Measurements from ENCODE around the gene WDR74. TPM values are rescaled to one million over a fixed set of nuclear protein-coding genes. Genes with fewer than 3 reads are reported as not detected.
"Not testable (repeated sequence)": the region's sequence is repeated elsewhere in the genome, so short reads cannot be mapped to it uniquely, and the experiment has no call there.

Gene WDR74
- total RNA-seq, 1 experiment from 2014 or later = 222 TPM

DNA sequence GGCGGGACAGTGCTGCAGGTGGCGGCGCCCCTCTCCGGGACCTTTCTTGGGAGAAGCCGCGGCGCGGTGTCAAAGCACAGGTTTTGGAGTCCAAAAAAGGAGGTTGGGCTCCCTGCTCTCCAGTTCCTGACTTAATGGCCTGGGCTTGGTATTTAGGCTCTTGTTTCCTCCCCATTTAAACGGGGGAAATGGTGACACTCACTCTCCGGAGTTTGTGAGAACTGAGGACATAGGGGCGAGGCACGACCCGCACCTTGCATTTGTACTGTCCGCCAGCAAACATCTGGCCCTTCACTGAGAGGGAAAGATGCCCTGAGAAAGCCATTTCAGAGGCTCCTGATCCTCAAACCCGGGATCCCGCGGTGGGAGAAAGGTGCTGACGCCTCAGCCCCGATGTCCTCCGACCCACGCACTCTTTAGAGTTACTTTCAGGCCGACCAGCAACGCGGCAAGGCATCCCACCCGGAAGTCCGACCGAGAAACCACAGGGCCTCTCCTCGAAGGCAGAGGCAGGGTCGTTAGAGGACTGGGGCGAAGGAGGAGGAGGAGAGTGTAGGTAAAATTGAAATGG lies 2.9 kb upstream of the WDR74 start:
- peaks cover 6% of the 10 kb centered on the region for H3K4me1 ChIP-seq (ENCODE audit: insufficient read depth, low read length)
- CTCF ChIA-PET = no interaction called here
- TSS peak; percentile 65 for BruUV-seq (replicated peaks)
- POLR2A ChIA-PET (ENCODE audit: unreplicated experiment) = interaction anchor here (0.6 to 1.7 kb wide), 3 partner anchors 14 to 251 kb away, joined by 3 to 23 read pairs (median 3); partner anchors contain the start of gene TUT1
- H3K36me3 ChIP-seq (ENCODE audit: low read depth, low read length) = no peaks in the 10 kb centered on the region; the same call in 1 of the 2 replicates
- TF ChIP-seq EZH2 (IDR thresholded peaks at IDR 0.05; ENCODE audit: low read length, unreplicated experiment) = no peak
- TF ChIP-seq CTCF (conservative IDR thresholded peaks at IDR 0.05; ENCODE audit: low read depth, low read length) = no peak
- no peak for TF ChIP-seq EZH2phosphoT487 (IDR thresholded peaks at IDR 0.05; ENCODE audit: borderline replicate concordance, low read length)
- H3K27ac ChIP-seq (ENCODE audit: low read length) = peak overlapping the region; percentile 90
- intact Hi-C loops (cut with micrococcal nuclease) = no loop called here
- H3K27me3 ChIP-seq (ENCODE audit: low read length) = no peaks in the 10 kb centered on the region
- peak overlapping the region; percentile 88 for H3K4me2 ChIP-seq (ENCODE audit: low read length)
- H3K9me2 ChIP-seq (replicated peaks; ENCODE audit: low read length) = no peaks in the 10 kb centered on the region
- no peaks in the 10 kb centered on the region for H3K9me3 ChIP-seq (ENCODE audit: low read length)
- peak overlapping the region; percentile 64 for H3K4me3 ChIP-seq (ENCODE audit: low read length)
- peak overlapping the region; percentile 77 for H3K9ac ChIP-seq (ENCODE audit: low read length)
- H4K20me1 ChIP-seq (ENCODE audit: low read length) = no peaks in the 10 kb centered on the region
- DNase-seq (no peak), ATAC-seq (no peak)
- H3K79me2 ChIP-seq (ENCODE audit: low read length) = peaks cover 22% of the 10 kb centered on the region
- peak overlapping the region; percentile 96 for H2AFZ ChIP-seq (ENCODE audit: low read length)
- peaks cover 6% of the 10 kb centered on the region for H3F3A ChIP-seq (ENCODE audit: low read length, unreplicated experiment)

DNA sequence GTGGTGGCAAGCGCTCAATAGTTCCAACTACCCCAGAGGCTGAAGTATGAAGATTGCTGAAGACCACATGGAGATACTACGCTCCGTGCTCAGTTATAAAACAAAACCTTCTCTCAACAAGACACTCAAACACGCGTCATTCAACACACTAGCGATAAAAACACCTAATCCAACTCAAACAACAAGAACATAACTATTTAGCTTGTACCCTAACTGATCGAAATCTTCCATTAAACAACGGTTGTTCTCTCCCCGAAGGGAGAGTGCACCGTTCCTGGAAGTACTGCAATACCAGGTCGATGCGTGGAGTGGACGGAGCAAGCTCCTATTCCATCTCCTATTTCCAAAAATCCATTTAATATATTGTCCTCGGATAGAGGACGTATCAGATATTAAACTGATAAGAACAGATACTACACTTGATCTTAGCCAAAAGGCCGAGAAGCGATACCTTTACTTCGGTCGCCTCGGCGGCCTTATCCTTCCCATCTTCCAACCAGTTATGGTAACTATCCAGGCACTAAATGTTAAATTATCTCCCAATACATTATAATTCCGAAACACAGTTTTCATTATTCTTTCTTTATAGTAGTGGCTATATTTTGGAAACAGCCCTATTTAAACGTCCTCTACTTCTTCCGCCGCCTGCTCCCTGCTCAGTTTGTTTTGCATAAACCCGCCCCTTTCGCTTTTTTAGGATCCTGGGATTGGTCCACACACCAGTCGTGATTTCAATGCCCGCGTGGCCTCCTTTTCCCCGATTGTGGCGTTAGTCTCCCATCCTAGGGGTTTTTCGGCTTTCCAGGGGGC lies 2.2 kb upstream of the WDR74 start:
- intact Hi-C loops (cut with micrococcal nuclease) = loop anchor here (1.0 to 2.0 kb wide), 5 partner anchors 9 to 115 kb away; partner anchors contain the start of genes HNRNPUL2, STX5, TEX54 and TMEM179B
- H3K4me3 ChIP-seq (ENCODE audit: low read length) = peak overlapping the region; percentile 64
- BruUV-seq (replicated peaks) = TSS peak; percentile 99
- DNase-seq = peak; percentile 100
- H3K4me2 ChIP-seq (ENCODE audit: low read length) = peak overlapping the region; percentile 88
- H3K9me3 ChIP-seq (ENCODE audit: low read length) = no peaks in the 10 kb centered on the region
- peak; percentile 75 for ATAC-seq
- TF ChIP-seq CTCF (conservative IDR thresholded peaks at IDR 0.05; ENCODE audit: low read depth, low read length) (no peak), EZH2phosphoT487 (IDR thresholded peaks at IDR 0.05; ENCODE audit: borderline replicate concordance, low read length) (no peak), EZH2 (IDR thresholded peaks at IDR 0.05; ENCODE audit: low read length, unreplicated experiment) (no peak)
- H3K4me1 ChIP-seq (ENCODE audit: insufficient read depth, low read length) = peaks cover 6% of the 10 kb centered on the region
- ChIA-PET CTCF (interaction anchor here (1.4 kb wide), 1 partner anchor 55 kb away, joined by 7 read pairs; the partner anchor contains the start of gene TMEM179B), POLR2A (ENCODE audit: unreplicated experiment) (interaction anchor here (0.5 to 2.2 kb wide), 32 partner anchors 8 to 1928 kb away, joined by 3 to 23 read pairs (median 4); partner anchors contain the start of genes C11orf98, CSKMT, GANAB and HNRNPUL2)
- H3K79me2 ChIP-seq (ENCODE audit: low read length) = peaks cover 29% of the 10 kb centered on the region
- H2AFZ ChIP-seq (ENCODE audit: low read length) = peak overlapping the region; percentile 96
- no peaks in the 10 kb centered on the region for H3K27me3 ChIP-seq (ENCODE audit: low read length)
- H3K9me2 ChIP-seq (replicated peaks; ENCODE audit: low read length) = no peaks in the 10 kb centered on the region
- peak overlapping the region; percentile 77 for H3K9ac ChIP-seq (ENCODE audit: low read length)
- H3K36me3 ChIP-seq (ENCODE audit: low read depth, low read length) = peaks cover under 1% of the 10 kb centered on the region; the same call in 1 of the 2 replicates
- H3F3A ChIP-seq (ENCODE audit: low read length, unreplicated experiment) = peaks cover 6% of the 10 kb centered on the region
- H3K27ac ChIP-seq (ENCODE audit: low read length) = peak overlapping the region; percentile 90
- H4K20me1 ChIP-seq (ENCODE audit: low read length) = no peaks in the 10 kb centered on the region

DNA sequence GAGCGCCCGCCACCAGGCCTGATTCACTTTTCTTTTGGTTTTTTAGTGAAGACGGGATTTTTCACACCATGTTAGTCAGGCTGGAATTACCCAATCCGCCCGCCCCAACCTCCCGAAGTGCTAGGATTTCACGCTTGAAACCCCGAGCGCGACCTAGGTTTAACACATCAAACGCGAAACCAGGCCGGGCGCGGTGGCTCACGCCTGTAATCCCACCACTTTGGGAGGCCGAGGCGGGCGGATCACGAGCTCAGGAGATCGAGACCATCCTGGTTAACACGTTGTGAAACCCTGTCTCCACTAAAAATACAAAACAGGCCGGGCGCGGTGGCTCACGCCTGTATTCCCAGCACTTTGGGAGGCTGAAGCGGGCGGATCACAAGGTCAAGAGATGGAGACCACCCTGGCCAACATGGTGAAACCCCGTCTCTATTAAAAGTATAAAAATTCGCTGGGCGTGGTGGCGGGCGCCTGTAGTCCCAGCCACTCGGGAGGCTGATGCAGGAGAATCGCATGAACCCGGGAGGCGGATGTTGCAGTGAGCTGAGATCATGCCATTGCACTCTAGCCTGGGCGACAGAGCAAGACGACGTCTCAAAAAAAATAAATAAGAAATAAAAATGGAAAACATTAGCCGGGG lies 1.5 kb upstream of the WDR74 start:
- POLR2A ChIA-PET (ENCODE audit: unreplicated experiment) = interaction anchor here (0.5 to 2.2 kb wide), 32 partner anchors 9 to 1928 kb away, joined by 3 to 25 read pairs (median 4); partner anchors contain the start of genes C11orf98, CSKMT, GANAB and HNRNPUL2
- intact Hi-C loops (cut with micrococcal nuclease) = loop anchor here (1.0 to 2.0 kb wide), 5 partner anchors 9 to 114 kb away; partner anchors contain the start of genes HNRNPUL2, STX5, TEX54 and TMEM179B
- not testable (repeated sequence) for H2AFZ ChIP-seq (ENCODE audit: low read length)

More for the DNA sequence above, 1.5 kb upstream of the WDR74 start:
- not testable (repeated sequence) for H3K9me2 ChIP-seq (replicated peaks; ENCODE audit: low read length); H3K9me3 ChIP-seq (ENCODE audit: low read length); H4K20me1 ChIP-seq (ENCODE audit: low read length); H3K36me3 ChIP-seq (ENCODE audit: low read depth, low read length); H3K4me1 ChIP-seq (ENCODE audit: insufficient read depth, low read length); H3K27me3 ChIP-seq (ENCODE audit: low read length); BruUV-seq (replicated peaks); H3F3A ChIP-seq (ENCODE audit: low read length, unreplicated experiment)
- Histone ChIP-seq H3K79me2 (ENCODE audit: low read length) (peaks cover 36% of the 10 kb centered on the region), H3K27ac (ENCODE audit: low read length) (peak overlapping the region; percentile 72), H3K9ac (ENCODE audit: low read length) (peak overlapping the region; percentile 95), H3K4me2 (ENCODE audit: low read length) (peak overlapping the region; percentile 92), H3K4me3 (ENCODE audit: low read length) (peak overlapping the region; percentile 89)
- ATAC-seq = peak; percentile 5
- CTCF ChIA-PET = interaction anchor here (1.4 kb wide), 1 partner anchor 54 kb away, joined by 7 read pairs; the partner anchor contains the start of gene TMEM179B
- peak; percentile 74 for DNase-seq

Data from PC-3 (cell line).